ENCODE data around the gene LSM2. TPM values are rescaled to one million over a fixed set of nuclear protein-coding genes. Genes with fewer than 3 reads are reported as not detected.

LSM2 gene
- total and polyA plus RNA-seq, 2 donors (not counting 1 experiment from before 2014, with no cell fraction given): 52.4 to 57.4 TPM

DNA sequence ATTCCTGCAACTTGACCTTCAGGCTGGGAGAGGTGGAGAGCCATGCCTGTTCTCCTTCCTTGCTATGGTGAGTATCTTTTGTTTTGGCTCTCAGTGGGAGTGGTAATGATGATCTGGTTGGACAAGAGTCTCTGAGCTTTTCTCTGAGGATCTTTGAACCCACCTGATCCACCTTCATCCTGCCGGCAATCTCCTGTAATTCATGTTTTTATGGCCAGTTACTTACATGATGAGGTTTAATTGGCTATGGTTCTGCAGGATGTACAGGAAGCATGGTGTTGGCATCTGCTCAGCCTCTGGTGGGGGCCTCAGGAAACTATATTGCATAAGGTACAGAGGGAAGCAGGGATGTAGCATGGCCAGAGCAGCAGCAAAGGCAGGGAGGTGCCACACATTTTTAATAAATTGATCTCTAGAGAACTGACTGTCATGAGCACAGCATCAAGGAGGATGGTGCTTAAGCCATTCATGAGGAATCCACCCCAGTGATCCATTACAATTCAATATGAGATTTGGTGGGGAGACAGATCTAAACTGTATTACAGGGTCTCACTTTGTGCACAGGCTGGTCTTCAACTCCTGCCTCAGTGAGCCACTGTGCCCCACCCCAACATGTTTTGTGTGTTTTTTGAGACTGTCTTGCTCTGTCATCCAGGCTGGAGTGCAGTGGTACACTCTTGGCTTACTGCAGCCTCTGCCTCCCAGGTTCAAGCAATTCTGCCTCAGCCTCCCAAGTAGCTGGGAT lies 30.8 kb upstream of the LSM2 start:
- DNase-seq (no peak), ATAC-seq (ENCODE audit: low read depth) (no peak)
- H3K36me3 ChIP-seq (replicated peaks in 1 of 2; ENCODE audit: control extremely low read depth in 1 of 2, control insufficient read depth in 1 of 2, extremely low read depth in 1 of 2, insufficient read depth in 2 of 2, low read length in 1 of 2): peaks cover 4 to 46% of the 10 kb centered on the region in 2 experiments
- TF ChIP-seq CTCF (IDR thresholded peaks at IDR 0.05): no peak
- TF ChIP-seq EZH2 (IDR thresholded peaks at IDR 0.05; ENCODE audit: borderline replicate concordance, insufficient read depth, low read depth, low read length, poor library complexity, severe bottlenecking): no peak
- Mint-ChIP-seq H3K27ac (peak overlapping the region; percentile 95), H3K9me3 (ENCODE audit: insufficient read depth) (no peaks in the 10 kb centered on the region), H3K4me3 (peak overlapping the region; percentile 87), H3K27me3 (no peaks in the 10 kb centered on the region), H3K4me1 (peaks cover 44% of the 10 kb centered on the region)
- peak overlapping the region in 3 of 5 experiments; percentile 16 to 90 (median 26) for H3K4me3 ChIP-seq (ENCODE audit: control extremely low read depth in 1 of 5, extremely low read depth in 1 of 5, insufficient read depth in 1 of 5, low read depth in 2 of 5, low read length in 4 of 5)
- peak overlapping the region; percentile 90 for H3K9ac ChIP-seq (ENCODE audit: low read length)
- POLR2A ChIA-PET: interaction anchor here (0.6 to 0.8 kb wide), 2 partner anchors 19 to 47 kb away, joined by 4 to 5 read pairs; no protein-coding TSS in a partner anchor
- WGBS (ENCODE audit: insufficient coverage): no CpG with 5 or more reads among the region's 1 CpG
- intact Hi-C loops (cut with micrococcal nuclease): loop anchor here (10.0 kb wide), 1 partner anchor 137 kb away; the partner anchor contains the start of gene DXO
- no peaks in the 10 kb centered on the region for H3K27me3 ChIP-seq (replicated peaks in 1 of 4; ENCODE audit: control extremely low read depth in 1 of 4, control insufficient read depth in 3 of 4, insufficient read depth in 4 of 4, low read length in 3 of 4)
- peak overlapping the region; percentile 73 for H3K4me2 ChIP-seq (replicated peaks; ENCODE audit: low read depth, low read length, poor library complexity, severe bottlenecking)
- peaks cover 13% of the 10 kb centered on the region for H4K20me1 ChIP-seq (ENCODE audit: control insufficient read depth, insufficient read depth, low read length, poor library complexity, severe bottlenecking)
- CTCF ChIA-PET: interaction anchor here (2.0 to 2.4 kb wide), 2 partner anchors 25 to 26 kb away, joined by 5 to 6 read pairs; partner anchors contain the start of gene NEU1
- H3K9me3 ChIP-seq (ENCODE audit: control extremely low read depth in 1 of 3, control insufficient read depth in 2 of 3, insufficient read depth in 1 of 3, low read length in 2 of 3): no peaks in the 10 kb centered on the region
- peak overlapping the region; percentile 51 to 98 for H3K27ac ChIP-seq (ENCODE audit: low read length in 2 of 2)
- H3K79me2 ChIP-seq (ENCODE audit: control insufficient read depth, insufficient read depth, low read length): peaks cover 39% of the 10 kb centered on the region
- no peak overlapping the region for H2AFZ ChIP-seq (ENCODE audit: insufficient read depth, low read depth, low read length, poor library complexity, severe bottlenecking)
- H3K4me1 ChIP-seq (ENCODE audit: control insufficient read depth in 2 of 2, insufficient read depth in 2 of 2, low read length in 2 of 2): peaks cover 36 to 54% of the 10 kb centered on the region in 2 donors
